Measurements from ENCODE around the gene HCN2. TPM values are rescaled to one million over a fixed set of nuclear protein-coding genes. Genes with fewer than 3 reads are reported as not detected.

The HCN2 gene
- total RNA-seq, 3 donors from 2014 or later (not counting 1 experiment from before 2014, with no cell fraction given): 0.96 to 1.6 (median 1.1) TPM

DNA sequence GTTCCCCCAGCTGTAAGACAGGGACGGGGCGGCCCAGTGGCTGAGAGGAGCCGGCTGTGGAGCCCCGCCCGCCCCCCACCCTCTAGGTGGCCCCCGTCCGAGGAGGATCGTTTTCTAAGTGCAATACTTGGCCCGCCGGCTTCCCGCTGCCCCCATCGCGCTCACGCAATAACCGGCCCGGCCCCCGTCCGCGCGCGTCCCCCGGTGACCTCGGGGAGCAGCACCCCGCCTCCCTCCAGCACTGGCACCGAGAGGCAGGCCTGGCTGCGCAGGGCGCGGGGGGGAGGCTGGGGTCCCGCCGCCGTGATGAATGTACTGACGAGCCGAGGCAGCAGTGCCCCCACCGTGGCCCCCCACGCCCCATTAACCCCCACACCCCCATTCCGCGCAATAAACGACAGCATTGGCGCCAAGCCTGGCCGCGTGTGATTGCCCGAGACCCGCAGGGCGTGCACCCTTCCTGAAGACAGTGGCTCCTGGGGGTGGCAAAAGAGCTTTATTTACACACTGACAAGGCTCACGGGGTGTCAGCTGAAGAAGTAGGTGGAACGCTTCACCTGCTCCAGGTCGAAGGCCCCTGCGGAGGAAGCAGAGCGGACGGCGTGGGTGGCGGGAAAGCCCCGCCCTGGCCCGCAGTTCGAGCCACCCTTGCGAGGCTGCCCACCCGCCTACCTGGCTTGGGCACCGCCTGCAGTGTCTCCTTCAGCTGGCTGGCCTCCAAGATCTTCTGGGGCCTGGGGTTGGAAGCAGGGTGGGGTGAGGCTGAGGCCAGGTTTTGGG, 27.3 kb downstream of the HCN2 start:
- Histone ChIP-seq H3K27me3 (ENCODE audit: control insufficient read depth, insufficient read depth, low read length) (peaks cover 4% of the 10 kb centered on the region), H3K27ac (ENCODE audit: low read length) (no peak overlapping the region), H3K4me3 (ENCODE audit: low read length) (no peak overlapping the region), H3K4me1 (ENCODE audit: control insufficient read depth, insufficient read depth, low read length) (peaks cover 13% of the 10 kb centered on the region), H3K9me3 (ENCODE audit: control insufficient read depth, insufficient read depth, low read length) (no peaks in the 10 kb centered on the region), H3K36me3 (ENCODE audit: control insufficient read depth, insufficient read depth, low read length) (peaks cover 22% of the 10 kb centered on the region)
- DNase-seq (no peak), ATAC-seq (no peak)
- intact Hi-C loops (cut with micrococcal nuclease): no loop called here
- TF ChIP-seq, protein P1, sequence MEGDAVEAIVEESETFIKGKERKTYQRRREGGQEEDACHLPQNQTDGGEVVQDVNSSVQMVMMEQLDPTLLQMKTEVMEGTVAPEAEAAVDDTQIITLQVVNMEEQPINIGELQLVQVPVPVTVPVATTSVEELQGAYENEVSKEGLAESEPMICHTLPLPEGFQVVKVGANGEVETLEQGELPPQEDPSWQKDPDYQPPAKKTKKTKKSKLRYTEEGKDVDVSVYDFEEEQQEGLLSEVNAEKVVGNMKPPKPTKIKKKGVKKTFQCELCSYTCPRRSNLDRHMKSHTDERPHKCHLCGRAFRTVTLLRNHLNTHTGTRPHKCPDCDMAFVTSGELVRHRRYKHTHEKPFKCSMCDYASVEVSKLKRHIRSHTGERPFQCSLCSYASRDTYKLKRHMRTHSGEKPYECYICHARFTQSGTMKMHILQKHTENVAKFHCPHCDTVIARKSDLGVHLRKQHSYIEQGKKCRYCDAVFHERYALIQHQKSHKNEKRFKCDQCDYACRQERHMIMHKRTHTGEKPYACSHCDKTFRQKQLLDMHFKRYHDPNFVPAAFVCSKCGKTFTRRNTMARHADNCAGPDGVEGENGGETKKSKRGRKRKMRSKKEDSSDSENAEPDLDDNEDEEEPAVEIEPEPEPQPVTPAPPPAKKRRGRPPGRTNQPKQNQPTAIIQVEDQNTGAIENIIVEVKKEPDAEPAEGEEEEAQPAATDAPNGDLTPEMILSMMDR (IDR thresholded peaks at IDR 0.05): no peak
- Mint-ChIP-seq H3K4me1 (peaks cover 0 to 5% of the 10 kb centered on the region in 2 donors), H3K27ac (no peak overlapping the region), H3K9me3 (no peaks in the 10 kb centered on the region), H3K4me3 (no peak overlapping the region), H3K36me3 (no peaks in the 10 kb centered on the region), H3K27me3 (ENCODE audit: low read depth in 2 of 2) (peaks cover 3 to 7% of the 10 kb centered on the region in 2 donors)
- WGBS (ENCODE audit: insufficient coverage): 94% methylated on average over 55 of the region's 58 CpGs

DNA sequence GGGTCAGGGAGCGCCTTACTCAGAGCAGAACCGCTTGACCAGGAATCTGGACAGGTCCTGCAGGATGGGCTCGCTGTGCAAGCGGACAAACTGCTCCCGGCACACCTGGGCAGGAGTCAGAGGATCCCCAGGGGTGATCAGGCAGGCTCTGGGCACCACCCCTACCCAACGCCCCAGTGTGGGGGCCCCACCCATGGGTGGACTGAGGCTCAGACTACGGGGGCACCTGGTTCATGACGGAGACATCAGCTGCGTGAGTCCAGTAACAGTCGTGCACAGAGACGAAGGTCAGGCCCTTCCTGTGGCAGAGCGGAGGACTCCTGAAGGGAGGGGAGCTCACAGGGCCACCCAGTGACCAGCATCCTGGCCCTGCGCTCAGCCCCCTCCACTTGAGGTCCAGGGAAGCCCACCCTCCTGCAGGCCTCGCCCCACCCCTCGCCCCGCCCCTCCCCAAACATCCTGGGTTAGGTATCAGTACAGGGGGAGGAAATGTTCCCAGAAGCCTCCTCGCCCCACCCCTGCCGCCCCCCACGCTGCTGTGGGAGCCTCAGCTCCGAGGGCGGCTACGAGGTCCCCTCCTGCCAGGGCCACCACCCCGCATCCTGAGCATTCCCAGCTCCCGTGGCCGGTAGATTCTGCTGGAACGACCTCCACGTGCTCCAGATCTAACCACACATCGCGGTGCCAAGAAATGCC, 28.0 kb downstream of the HCN2 start:
- Histone ChIP-seq H3K4me1 (ENCODE audit: control insufficient read depth, insufficient read depth, low read length) (peaks cover 10% of the 10 kb centered on the region), H3K27me3 (ENCODE audit: control insufficient read depth, insufficient read depth, low read length) (peaks cover 3% of the 10 kb centered on the region), H3K4me3 (ENCODE audit: low read length) (no peak overlapping the region), H3K9me3 (ENCODE audit: control insufficient read depth, insufficient read depth, low read length) (no peaks in the 10 kb centered on the region), H3K36me3 (ENCODE audit: control insufficient read depth, insufficient read depth, low read length) (peaks cover 24% of the 10 kb centered on the region), H3K27ac (ENCODE audit: low read length) (no peak overlapping the region)
- WGBS (ENCODE audit: insufficient coverage): 91% methylated on average over 26 of the region's 29 CpGs
- intact Hi-C loops (cut with micrococcal nuclease): no loop called here
- no peak for ATAC-seq
- Mint-ChIP-seq H3K36me3 (no peaks in the 10 kb centered on the region), H3K9me3 (no peaks in the 10 kb centered on the region), H3K4me3 (no peak overlapping the region), H3K27me3 (ENCODE audit: low read depth in 2 of 2) (peaks cover 3 to 7% of the 10 kb centered on the region in 2 donors), H3K27ac (no peak overlapping the region), H3K4me1 (peaks cover 0 to 5% of the 10 kb centered on the region in 2 donors)
- no peak for DNase-seq
- TF ChIP-seq, protein P1 (IDR thresholded peaks at IDR 0.05): no peak

DNA sequence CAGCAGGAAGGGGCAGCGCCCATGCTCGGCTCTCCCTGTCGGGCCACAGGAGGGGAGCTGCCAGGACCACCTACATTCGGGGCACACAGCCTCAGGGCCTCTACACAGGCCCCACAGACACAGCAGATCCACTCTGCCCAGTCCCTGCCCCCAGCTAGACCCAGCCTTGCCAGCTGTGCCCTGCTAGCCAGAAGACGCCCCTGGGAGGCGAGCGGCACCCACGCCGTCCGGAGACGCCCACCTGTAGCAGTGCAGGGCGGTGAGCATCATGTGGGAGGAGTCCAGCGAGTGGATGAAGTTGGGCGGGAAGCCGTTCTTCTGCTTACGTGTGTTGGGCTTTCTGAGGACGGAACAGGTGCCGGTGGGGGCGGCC, 28.6 kb downstream of the HCN2 start:
- no peak overlapping the region for H3K4me3 Mint-ChIP-seq
- H3K27ac Mint-ChIP-seq: no peak overlapping the region
- no peak overlapping the region for H3K27ac ChIP-seq (ENCODE audit: low read length)
- H3K4me1 Mint-ChIP-seq: no peaks in the 10 kb centered on the region
- 96% methylated on average over 19 of the region's 19 CpGs for WGBS (ENCODE audit: insufficient coverage)
- H3K27me3 ChIP-seq (ENCODE audit: control insufficient read depth, insufficient read depth, low read length): no peaks in the 10 kb centered on the region
- TF ChIP-seq, protein P1 (IDR thresholded peaks at IDR 0.05): no peak
- H3K27me3 Mint-ChIP-seq (ENCODE audit: low read depth in 2 of 2): peaks cover 3 to 7% of the 10 kb centered on the region in 2 donors
- intact Hi-C loops (cut with micrococcal nuclease): no loop called here
- peaks cover 5% of the 10 kb centered on the region for H3K4me1 ChIP-seq (ENCODE audit: control insufficient read depth, insufficient read depth, low read length)
- H3K36me3 Mint-ChIP-seq: no peaks in the 10 kb centered on the region
- H3K36me3 ChIP-seq (ENCODE audit: control insufficient read depth, insufficient read depth, low read length): peaks cover 24% of the 10 kb centered on the region
- H3K9me3 ChIP-seq (ENCODE audit: control insufficient read depth, insufficient read depth, low read length): no peaks in the 10 kb centered on the region
- no peak overlapping the region for H3K4me3 ChIP-seq (ENCODE audit: low read length)
- ATAC-seq (no peak), DNase-seq (no peak)
- H3K9me3 Mint-ChIP-seq: no peaks in the 10 kb centered on the region

Measured in natural killer cell (primary cell).